Right lobe of liver (tissue), 4 donors: ENCODE measurements around the gene MT1M.

ENCODE experiments used
- POLR2A ChIP-seq: fragments of 450-650 bp; IDR thresholded peaks from one replicate; pipeline ENCODE4 v1.6.1; 2017; ENCODE audit warnings: antibody characterized with exemption, mild to moderate bottlenecking
- TF ChIP-seq, protein P1 (sequence below), 4 donors: fragments of 200-600 bp in 3 of 4; fragments of 450-650 bp in 1 of 4; IDR thresholded peaks; one replicate each; pipeline versions ENCODE4 v1.5.1 to v1.8.0; 2016 to 2022; ENCODE audit warnings: antibody characterized with exemption in 4 of 4, mild to moderate bottlenecking in 2 of 4
- donor health status: DM: no; HTN: no; CAD: no.
- donor health status: DM: no; HTN: no; CAD: no.
- donor health status: DM: no; HTN: yes; CAD: no.

DNA sequence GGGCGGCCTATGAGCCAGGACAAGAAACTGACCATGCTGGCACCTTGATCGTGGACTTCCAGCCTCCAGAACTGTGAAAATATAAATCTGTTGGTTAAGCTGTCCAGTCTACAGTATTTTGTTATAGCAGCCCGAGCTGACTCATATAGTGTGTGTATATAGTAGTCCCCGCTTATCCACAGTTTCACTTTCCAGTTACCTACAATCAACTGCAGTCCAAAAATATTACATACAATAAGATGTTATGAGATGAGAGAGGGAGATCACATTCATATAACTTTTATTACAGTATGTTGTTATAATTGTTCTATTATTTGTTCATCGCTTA is 38.2 kb upstream of the MT1M start:
- TF ChIP-seq POLR2A, result no peak
- TF ChIP-seq, protein P1, sequence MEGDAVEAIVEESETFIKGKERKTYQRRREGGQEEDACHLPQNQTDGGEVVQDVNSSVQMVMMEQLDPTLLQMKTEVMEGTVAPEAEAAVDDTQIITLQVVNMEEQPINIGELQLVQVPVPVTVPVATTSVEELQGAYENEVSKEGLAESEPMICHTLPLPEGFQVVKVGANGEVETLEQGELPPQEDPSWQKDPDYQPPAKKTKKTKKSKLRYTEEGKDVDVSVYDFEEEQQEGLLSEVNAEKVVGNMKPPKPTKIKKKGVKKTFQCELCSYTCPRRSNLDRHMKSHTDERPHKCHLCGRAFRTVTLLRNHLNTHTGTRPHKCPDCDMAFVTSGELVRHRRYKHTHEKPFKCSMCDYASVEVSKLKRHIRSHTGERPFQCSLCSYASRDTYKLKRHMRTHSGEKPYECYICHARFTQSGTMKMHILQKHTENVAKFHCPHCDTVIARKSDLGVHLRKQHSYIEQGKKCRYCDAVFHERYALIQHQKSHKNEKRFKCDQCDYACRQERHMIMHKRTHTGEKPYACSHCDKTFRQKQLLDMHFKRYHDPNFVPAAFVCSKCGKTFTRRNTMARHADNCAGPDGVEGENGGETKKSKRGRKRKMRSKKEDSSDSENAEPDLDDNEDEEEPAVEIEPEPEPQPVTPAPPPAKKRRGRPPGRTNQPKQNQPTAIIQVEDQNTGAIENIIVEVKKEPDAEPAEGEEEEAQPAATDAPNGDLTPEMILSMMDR (IDR thresholded peaks at IDR 0.05), result no peak
